Type B pancreatic cell (in vitro differentiated cells): ENCODE measurements around the gene CIB4. TPM values are rescaled to one million over a fixed set of nuclear protein-coding genes. Genes with fewer than 3 reads are reported as not detected.

Experiments
- DNase-seq: peaks from one replicate; pipeline ENCODE4 v3.0.0; 2021; ENCODE audit warnings: mixed read lengths; ENCODE audit not compliant: unreplicated experiment; ENCODE audit errors: extremely low spot score
- H3K27ac Mint-ChIP-seq: 2 replicates; pipeline ENCODE4 v1.8.0; 2021; ENCODE audit warnings: mild to moderate bottlenecking, mixed read lengths
- H3K27me3 Mint-ChIP-seq: 2 replicates; pipeline ENCODE4 v1.8.0; 2021; ENCODE audit warnings: mixed read lengths
- H3K36me3 Mint-ChIP-seq: 2 replicates; pipeline ENCODE4 v1.8.0; 2021; ENCODE audit warnings: mixed read lengths
- H3K4me1 Mint-ChIP-seq: one replicate; pipeline ENCODE4 v1.8.0; 2021; ENCODE audit warnings: mixed read lengths; ENCODE audit not compliant: unreplicated experiment
- H3K4me3 Mint-ChIP-seq: 2 replicates; pipeline ENCODE4 v1.8.0; 2021; ENCODE audit warnings: mild to moderate bottlenecking, mixed read lengths
- H3K9me3 Mint-ChIP-seq: 2 replicates; pipeline ENCODE4 v1.8.0; 2021; ENCODE audit warnings: mixed read lengths
- total RNA-seq: library from RNA; stranded (reverse); gene quantifications from 2 replicates; pipeline ENCODE4 v1.2.1, GENCODE V29; 2021; ENCODE audit warnings: low replicate concordance
- TF ChIP-seq, protein P1 (sequence below): fragments of 200-600 bp; sonication (generic); conservative IDR thresholded peaks from 2 replicates; pipeline ENCODE4 v1.5.0; 2021; ENCODE audit warnings: antibody characterized with exemption, mild to moderate bottlenecking

CIB4 gene
- total RNA-seq, 1 donor from 2014 or later, result not detected

DNA sequence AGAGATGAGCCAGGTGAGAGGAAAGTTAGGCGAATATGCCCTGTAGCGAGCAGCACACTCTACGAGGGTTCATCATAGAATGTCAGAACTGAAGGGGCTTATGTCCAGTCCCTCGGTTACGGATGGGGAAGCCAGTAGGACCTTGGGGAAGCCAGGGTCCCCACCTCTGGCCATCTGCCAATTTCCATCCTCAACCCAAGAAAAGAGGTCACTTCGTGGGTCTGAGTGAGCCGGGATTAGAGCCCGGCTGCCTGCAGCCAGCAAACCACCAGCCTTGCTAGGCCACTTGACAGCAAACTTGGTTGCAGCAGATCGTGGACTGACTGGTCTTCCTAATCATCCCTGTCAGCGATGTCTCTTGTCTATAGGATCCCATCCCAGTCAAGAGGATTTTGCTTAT, 11.4 kb downstream of the CIB4 start:
- H3K27me3 Mint-ChIP-seq, result no peaks in the 10 kb centered on the region
- H3K27ac Mint-ChIP-seq, result no peak overlapping the region
- DNase-seq, result no peak
- no peak overlapping the region for H3K4me3 Mint-ChIP-seq
- TF ChIP-seq, protein P1, sequence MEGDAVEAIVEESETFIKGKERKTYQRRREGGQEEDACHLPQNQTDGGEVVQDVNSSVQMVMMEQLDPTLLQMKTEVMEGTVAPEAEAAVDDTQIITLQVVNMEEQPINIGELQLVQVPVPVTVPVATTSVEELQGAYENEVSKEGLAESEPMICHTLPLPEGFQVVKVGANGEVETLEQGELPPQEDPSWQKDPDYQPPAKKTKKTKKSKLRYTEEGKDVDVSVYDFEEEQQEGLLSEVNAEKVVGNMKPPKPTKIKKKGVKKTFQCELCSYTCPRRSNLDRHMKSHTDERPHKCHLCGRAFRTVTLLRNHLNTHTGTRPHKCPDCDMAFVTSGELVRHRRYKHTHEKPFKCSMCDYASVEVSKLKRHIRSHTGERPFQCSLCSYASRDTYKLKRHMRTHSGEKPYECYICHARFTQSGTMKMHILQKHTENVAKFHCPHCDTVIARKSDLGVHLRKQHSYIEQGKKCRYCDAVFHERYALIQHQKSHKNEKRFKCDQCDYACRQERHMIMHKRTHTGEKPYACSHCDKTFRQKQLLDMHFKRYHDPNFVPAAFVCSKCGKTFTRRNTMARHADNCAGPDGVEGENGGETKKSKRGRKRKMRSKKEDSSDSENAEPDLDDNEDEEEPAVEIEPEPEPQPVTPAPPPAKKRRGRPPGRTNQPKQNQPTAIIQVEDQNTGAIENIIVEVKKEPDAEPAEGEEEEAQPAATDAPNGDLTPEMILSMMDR, result no peak
- no peaks in the 10 kb centered on the region for H3K9me3 Mint-ChIP-seq
- H3K4me1 Mint-ChIP-seq, result peaks cover 33% of the 10 kb centered on the region
- no peaks in the 10 kb centered on the region for H3K36me3 Mint-ChIP-seq

DNA sequence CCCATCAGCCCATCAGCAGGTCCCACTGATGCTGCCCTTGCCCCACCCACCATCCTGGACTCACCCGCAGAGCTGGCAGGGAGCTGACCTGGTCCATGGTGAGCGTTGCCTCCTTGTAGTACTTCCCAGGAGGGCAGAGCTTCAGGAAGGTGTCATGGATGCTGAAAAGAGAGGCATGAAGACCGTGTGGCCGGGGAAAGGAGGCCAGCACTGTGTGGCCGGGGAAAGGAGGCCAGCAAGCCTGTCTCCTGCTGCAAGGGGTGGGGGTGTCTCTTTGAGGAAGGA, 11.9 kb downstream of the CIB4 start:
- H3K36me3 Mint-ChIP-seq, result no peaks in the 10 kb centered on the region
- no peaks in the 10 kb centered on the region for H3K27me3 Mint-ChIP-seq
- TF ChIP-seq, protein P1, result no peak
- H3K4me3 Mint-ChIP-seq, result no peak overlapping the region
- DNase-seq, result no peak
- peaks cover 32% of the 10 kb centered on the region for H3K4me1 Mint-ChIP-seq
- H3K9me3 Mint-ChIP-seq, result no peaks in the 10 kb centered on the region
- H3K27ac Mint-ChIP-seq, result no peak overlapping the region

DNA sequence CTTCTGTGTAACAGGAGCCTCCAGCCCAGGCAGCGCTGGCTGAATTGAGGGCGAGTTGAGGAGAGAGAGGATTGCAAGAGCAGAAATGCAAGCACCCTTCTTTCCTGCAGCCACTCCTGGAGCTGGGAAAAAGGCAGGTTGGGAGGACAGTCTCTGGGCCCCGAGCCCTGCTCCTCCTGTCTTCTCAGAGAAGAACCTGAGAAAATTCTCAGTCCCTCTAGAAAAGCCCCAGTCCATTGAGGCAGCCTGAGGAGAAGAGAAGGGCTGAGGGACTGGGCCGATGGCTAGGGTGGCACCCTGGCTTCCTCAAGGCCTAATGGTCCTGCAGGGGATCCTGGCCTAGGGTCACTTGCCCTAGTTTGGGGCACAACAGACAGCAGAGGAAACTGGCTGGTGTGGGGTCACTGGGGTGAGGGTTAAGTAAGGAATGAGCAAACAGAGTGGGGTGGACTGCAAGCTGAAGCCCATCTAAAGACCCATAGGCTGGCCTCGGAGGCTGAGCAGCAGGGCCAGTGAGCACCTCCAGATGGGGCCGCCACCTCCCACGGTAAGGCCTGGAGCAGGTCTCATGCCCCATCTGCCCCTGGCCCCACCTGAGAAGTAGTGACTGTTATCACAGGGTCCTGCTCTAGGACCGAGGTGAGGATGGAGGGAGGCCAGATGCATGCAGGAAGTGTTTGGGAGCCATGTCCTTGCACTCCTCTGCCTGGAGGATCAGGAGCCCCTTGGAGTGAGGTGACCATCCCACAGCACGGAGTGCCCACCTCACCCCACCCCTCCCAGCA, 12.4 kb downstream of the CIB4 start:
- TF ChIP-seq, protein P1, result no peak
- Mint-ChIP-seq H3K9me3 (no peaks in the 10 kb centered on the region), H3K27me3 (no peaks in the 10 kb centered on the region), H3K27ac (no peak overlapping the region), H3K4me3 (no peak overlapping the region), H3K36me3 (no peaks in the 10 kb centered on the region), H3K4me1 (peaks cover 32% of the 10 kb centered on the region)
- no peak for DNase-seq

DNA sequence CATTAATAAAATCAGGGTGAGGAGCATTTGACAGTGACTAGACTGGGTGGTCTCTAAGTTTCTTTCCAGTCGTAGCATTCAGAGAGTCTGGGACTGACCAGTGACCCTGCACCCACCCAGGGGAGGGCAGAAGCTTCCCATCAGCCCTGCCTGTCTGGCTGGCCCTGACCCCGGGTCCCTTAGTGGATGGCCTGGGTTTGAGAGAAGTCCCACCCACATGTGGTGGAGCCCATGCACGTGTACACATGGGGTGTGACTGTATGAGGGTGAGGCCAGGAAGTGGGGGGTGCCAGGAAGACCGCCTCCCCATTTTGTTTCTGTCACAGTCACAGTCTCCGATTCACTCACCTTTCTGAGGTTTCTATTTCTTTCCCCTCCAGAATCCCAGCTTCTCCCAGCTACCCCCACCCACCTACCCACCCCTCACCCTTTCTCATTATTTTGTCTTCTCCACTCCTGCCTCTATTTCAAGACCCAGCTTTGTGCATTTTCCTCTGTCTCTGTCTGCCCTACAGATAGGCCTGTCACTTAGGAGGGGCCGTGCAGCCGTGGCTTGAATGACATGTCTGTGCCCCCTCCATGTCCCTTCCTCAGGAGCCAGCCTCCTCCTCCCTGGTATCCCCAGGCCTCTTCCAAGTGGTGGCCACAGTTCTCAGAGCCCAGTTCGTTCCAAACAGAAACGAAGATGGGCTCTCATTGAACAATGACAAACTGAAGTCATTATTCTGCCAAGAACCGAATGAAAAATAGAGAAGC, 13.6 kb downstream of the CIB4 start:
- H3K27me3 Mint-ChIP-seq, result no peaks in the 10 kb centered on the region
- TF ChIP-seq, protein P1, result no peak
- peak overlapping the region; percentile 26 for H3K4me3 Mint-ChIP-seq
- H3K27ac Mint-ChIP-seq, result peak overlapping the region; percentile 71
- DNase-seq, result no peak
- H3K9me3 Mint-ChIP-seq, result no peaks in the 10 kb centered on the region
- no peaks in the 10 kb centered on the region for H3K36me3 Mint-ChIP-seq
- peaks cover 28% of the 10 kb centered on the region for H3K4me1 Mint-ChIP-seq

DNA sequence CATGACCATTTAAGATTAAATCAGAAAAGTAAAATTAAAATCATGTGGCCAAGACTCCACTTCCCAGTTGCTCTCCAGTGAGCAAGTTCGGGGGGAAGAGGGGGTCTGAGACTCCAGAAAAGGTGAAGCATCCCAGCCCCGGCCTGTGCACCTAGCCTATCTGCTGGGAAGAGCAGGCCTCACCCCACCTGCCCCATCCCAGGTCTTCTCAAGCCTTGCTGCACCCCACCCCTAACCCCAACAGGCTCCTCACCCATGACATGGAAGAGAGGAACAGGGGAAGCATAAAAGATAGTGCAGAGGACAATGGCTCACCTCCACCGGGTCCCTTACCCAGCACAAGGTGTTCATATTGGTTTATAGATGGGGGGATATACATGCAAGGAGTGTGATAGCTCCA, 14.6 kb downstream of the CIB4 start:
- Mint-ChIP-seq H3K27me3 (peaks cover 2% of the 10 kb centered on the region), H3K4me3 (no peak overlapping the region), H3K4me1 (peaks cover 24% of the 10 kb centered on the region), H3K27ac (no peak overlapping the region), H3K36me3 (no peaks in the 10 kb centered on the region), H3K9me3 (no peaks in the 10 kb centered on the region)
- DNase-seq, result no peak
- TF ChIP-seq, protein P1, result no peak
